Renal cortex interstitium (tissue), 11 donors: ENCODE data around the gene HEPHL1. TPM values are rescaled to one million over a fixed set of nuclear protein-coding genes. Genes with fewer than 3 reads are reported as not detected.
"Not testable (repeated sequence)": the region's sequence is repeated elsewhere in the genome, so short reads cannot be mapped to it uniquely, and the experiment has no call there.

Experiments used
- DNase-seq, 11 donors: peaks; one replicate each; pipeline ENCODE4 v3.0.0-alpha.2; 2013; ENCODE audit warnings: low read depth in 9 of 11, low spot score in 4 of 11; ENCODE audit errors: extremely low read depth in 1 of 11
- polyA plus RNA-seq, 3 donors: library from polyadenylated mRNA; unstranded; fragments of 120-200 nt; gene quantifications; one replicate each; pipeline ENCODE4 v1.2.1, GENCODE V29; 2013; ENCODE audit not compliant: insufficient read length in 3 of 3

HEPHL1 gene
- polyA plus RNA-seq, 3 donors = 0.09 to 0.20 TPM; not detected in 1

DNA sequence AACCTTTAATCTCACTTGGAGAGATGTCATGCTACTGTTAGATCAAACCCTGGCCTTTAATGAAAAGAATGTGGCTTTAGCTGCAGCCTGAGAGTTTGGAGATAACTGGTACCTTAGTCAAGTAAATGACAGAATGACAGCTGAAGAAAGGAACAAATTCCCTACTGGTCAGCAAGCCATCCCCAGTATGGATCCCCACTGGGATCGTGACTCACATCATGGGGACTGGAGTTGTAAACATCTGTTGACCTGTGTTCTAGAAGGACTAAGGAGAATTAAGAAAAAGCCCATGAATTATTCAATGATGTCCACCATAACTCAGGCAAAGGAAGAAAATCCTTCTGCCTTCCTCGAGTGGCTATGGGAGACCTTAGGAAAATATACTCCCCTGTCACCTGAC, 99.4 kb downstream of the HEPHL1 start:
- DNase-seq = not testable (repeated sequence)

DNA sequence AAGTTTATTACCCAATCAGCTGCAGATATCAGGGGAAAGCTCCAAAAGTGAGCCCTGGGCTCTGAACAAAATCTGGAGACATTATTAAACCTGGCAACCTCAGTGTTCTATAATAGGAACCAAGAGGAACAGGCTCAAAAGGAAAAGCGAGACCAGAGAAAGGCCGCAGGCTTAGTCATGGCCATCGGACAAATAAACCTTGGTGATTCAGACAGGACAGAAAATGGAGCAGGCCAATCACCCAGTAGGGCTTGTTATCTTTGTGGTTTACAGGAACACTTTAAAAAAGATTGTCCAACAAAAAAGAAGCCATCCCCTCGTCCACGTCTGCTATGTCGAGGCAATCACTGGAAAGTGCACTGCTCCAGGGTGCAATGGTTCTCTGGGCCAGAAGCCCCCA, 99.8 kb downstream of the HEPHL1 start:
- no peak for DNase-seq

DNA sequence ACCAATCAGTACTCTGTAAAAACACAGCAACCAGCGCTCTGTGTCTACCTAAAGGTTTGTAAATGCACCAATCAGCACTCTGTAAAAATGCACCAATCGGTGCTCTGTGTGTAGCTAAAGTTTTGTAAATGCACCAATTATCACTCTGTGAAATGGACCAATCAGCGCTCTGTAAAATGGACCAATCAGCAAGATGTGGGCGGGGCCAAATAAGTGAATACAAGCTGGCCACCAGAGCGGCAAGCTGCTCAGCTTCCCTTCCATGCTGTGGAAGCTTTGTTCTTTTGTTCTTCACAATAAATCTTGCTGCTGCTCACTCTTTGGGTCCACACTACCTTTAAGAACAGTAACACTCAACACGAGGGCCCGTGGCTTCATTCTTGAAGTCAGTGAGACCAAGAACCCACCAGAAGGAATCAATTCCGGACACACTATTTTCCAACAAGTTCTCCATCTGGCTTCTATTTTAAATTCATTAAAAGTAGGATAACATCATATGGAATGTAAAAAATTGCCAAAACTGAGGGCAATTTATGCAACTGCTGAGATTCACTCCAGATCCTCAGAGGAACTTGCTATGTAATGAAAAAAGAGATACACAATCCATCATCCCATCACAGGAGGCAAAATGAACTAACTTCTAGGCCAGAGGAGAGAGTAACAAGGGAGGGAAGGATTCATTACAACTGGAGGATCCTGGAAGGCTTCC, 104.4 kb downstream of the HEPHL1 start:
- no peak for DNase-seq

DNA sequence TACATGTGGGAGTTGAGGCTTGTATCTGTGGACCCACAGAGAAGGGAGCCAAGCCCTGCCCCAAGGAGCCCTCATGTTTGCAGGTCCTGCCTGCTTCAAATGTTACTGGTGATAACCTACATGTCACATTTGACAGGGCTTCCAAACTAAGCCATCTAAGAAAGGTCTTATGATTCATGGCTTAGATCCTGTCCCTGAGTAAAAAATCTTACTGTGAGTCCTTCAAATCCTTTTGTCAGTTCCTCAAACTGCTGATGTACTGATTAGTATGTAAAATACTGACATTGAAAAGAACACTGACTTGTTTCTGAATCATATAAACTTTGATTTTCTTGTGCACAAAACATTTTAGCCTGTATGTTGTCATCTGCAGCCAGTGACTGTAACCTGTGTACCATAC, 106.5 kb downstream of the HEPHL1 start:
- DNase-seq = no peak

DNA sequence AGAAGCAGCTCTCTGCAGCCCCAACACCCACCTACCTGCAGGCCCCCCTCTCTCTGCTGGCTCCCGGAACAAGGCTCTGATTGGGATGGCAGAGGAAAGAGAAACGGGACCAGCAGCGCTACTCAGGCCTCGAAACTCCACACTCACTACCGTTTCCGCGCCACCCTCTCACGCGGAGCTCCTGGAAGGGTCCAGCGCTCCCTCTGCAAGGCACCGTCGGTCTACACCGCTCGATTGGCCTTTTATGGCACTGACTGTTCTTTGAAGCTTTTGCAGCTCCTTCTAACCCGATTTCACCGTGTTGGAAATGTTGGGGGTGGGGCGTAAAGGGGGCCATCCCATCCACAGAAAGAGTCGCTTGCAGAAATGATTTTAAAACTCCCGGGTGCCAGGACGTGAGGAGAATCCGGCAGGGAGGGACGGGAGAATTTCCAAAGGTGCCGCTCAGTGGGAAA, 107.2 kb downstream of the HEPHL1 start:
- peak in 1 of 11 donors; percentile 41 for DNase-seq

DNA sequence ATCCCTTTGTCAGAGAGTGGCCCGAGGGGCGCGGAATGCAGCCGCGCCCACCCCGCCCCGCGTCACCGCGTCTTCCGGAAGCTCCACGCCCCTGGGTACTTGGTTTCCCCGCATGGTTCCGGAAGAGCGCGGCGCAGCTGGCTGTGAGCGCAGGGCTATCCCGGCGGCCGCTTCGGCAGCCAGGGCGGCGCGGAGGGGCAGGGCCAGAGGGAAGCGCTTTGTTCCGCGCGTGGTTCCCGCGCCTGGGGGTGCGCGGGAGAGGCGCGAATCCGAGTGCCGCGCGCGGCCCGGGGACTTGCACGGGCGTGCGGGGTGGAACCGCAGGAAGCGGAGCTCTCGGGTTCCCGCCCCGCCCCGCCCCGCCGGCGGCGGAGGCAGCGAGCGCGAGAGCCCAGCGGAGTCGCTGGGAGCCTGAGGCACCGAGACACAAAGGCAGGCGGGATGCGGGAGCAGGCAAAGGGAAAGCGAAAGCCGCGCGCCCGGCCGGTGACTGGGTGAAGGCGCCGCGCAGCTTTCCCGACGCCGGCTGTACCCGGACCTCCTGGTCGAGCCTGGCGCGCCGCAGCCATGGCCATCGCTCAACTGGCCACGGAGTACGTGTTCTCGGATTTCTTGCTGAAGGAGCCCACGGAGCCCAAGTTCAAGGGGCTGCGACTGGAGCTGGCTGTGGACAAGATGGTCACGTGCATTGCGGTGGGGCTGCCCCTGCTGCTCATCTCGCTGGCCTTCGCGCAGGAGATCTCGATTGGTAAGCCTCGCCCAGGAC, 107.8 kb downstream of the HEPHL1 start, which contains the start of gene PANX1:
TSS of gene PANX1 (plus strand) at position 96 of the 766 bp plus-strand sequence. CDS start at position 568, 472 bp downstream.
- peak; percentile 64 to 86 (median 72) for DNase-seq

DNA sequence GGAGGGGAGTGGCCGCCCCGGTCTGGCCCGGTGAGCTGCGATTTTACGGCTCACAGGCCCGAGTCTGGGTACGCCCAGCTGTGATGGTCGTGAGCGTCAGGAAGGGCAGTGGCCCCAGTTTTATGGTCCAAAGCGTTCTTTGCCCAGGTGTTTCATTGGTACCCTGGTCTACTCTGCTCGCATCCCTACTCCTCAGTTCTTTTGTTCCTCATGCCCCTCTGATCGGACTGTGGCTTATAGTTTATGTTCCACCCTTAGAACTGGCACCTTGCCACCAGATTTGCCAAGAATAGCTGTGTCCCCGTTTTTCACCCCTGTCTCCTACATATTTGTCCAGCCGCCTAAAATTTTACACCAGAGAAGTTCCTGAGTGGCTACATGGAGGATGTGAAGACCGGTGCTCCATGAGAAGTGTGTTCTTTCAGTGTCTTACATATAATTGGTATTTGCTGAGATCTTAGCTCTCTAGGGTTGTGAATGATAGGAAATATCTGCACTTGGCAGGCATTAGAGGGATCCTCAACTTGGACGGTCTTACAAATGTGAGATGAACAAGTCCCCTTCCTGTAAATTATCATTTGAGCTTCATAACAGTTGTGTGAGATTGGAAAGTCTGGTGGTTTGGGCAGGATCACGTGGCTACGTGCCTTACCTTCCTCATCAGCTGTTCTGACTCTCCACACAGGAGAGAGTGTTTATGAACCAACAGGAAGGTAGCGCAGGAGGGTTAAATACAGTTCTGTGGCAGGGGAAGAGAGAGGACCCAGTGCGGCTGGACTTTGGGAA, 108.6 kb downstream of the HEPHL1 start:
- DNase-seq = peak in 5 of 11 donors; percentile 30 to 45 (median 40)

DNA sequence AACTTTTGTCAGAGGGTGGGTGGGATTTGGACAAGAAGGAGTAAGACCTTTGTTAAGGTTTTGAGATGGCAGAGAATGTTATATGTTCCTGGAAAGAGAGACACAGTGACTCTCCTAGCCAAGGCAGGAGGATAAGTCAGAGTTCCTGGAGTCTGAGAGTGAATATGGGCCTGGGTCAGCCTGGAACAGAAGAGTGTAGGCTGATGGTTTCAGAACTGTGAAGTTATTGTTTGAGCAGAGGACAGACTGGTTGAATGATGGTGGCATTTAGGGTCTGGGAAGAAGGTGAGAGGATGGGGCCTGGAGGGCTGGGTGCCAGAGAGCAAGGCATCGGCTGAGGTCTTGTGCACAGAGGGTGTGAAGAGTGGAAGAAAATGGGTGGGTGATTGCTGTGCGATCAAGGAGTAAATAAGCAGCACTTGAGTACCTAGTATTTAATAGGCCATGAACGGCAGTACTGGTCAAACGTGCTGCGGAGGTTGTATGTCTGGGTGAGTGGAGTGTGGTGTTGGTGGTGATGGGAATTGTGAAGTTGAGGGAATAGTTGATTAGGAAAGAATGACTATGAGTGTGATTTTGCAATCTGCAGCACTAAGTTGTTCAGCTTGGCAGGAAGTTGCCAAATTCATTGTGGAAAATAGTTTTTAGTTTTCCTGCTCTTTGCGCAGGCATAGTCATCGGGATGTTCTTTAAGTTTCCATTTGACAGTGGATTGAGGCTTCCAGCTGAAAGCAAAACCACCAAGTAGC, 109.3 kb downstream of the HEPHL1 start:
- no peak for DNase-seq

DNA sequence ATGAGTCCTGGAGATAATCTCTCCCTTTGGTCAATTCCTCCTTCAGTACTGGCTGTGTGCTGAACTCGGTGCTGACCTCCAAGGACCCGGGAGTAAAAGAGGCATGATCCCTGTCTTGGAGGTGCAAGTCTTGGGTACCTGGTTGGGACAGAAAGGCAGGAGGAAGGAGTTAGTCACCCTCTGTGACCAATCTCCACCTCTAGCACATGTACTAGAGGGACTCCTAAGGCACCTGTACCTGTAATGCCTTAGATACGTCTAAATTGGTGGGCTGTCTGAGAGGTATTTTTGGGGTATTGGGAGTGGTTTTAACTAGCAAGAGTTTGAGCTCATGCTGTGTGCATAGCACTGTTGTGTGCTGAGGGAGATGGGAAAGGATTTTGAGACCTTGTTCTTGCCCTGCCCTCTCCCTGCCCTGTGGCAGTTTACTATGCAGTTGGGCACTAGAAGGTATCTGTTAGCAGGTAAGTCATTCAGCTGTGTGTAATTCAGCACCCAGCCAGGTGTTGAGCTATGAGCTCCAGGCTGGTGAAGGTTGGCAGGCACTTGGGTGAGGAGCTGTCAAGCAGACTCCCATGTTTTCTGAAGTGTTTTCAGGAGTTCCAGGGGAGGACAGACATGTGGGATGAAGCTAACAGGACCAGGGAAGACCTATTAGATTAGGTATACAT, 110.0 kb downstream of the HEPHL1 start:
- DNase-seq = no peak

DNA sequence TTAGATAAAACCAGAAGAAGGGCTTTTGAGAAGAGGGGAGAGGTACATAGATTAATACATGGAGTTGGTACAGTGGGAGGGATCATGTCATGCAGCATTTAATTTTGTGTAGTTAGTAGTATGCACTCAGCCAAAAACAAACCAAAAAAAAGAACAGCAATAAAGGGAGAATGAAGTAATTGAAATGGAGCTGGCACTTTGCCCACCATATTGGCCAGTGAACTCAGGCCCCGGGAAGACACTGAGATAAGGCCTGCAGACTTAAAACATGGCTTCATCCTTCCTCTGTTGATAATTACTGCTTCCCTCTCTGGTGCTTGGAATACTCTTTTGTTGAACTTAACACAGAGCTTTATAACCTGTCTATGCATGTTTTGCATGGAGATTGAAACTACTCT, 110.6 kb downstream of the HEPHL1 start:
- DNase-seq = no peak

DNA sequence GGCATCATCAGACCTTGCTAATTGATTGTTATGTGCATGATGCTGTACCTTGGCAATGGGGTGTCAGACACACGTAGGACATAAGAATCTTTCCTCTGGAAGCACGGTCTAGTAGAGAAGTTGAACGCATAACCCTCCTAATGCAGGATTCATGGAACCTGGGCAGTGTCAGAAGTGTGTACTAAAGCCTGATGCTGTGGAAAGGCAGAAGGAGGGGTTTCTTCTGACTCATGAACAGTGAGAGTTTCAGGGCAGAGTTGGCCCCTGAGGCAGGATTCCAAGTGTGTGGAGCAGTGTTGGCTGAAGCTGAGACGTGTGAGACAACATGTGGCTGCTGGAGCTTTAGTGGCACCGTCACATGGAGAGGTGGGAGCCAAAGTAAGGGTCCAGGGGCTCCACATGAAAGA, 111.0 kb downstream of the HEPHL1 start:
- no peak for DNase-seq

DNA sequence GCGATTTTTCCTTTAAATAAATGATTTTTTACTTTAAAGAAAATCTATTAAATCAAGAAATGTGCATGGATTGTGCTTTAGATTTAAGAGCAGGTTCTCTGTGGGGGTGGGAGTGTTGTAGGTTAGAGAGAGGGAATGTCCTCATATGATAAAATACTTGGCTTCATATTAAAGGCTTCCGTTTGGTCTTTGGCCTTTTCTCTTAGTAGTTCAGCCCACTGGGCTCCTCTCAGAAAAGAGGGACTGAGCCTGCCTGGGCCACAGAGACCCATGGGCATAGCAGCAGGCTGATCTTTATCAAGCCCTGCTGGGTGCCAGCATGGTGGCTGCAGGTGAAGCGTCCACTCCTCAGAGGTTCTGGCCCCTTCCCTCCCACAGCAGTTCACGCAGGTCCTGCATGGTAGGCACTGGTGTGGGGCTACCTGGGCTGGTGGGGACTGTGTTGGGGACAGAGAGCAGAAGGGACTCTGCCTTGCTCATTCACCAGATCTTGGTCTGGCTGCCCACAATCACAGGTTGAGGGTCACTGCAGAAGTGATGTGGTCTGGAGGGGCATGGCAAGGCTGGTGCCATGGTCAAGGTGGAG, 111.8 kb downstream of the HEPHL1 start:
- DNase-seq = no peak

DNA sequence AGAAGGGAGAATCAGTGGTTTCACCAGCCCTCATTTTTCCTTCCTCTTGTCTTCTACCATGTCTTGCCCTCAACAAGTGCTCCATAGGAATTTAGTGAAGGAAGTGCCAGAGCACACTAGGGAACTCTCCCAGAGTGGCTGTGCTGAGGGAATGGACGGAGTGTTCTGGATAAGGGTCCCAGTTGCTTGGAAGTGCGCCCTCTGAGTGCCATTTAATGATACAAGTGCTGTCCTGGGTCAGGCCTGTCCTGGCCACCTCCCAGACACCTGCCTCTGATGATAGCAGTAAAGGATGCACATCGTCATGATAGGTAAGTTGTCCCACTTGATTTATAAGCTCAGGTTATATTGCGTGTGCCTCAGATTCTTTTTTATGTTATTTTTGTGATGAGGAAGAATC, 112.6 kb downstream of the HEPHL1 start:
- DNase-seq = no peak

DNA sequence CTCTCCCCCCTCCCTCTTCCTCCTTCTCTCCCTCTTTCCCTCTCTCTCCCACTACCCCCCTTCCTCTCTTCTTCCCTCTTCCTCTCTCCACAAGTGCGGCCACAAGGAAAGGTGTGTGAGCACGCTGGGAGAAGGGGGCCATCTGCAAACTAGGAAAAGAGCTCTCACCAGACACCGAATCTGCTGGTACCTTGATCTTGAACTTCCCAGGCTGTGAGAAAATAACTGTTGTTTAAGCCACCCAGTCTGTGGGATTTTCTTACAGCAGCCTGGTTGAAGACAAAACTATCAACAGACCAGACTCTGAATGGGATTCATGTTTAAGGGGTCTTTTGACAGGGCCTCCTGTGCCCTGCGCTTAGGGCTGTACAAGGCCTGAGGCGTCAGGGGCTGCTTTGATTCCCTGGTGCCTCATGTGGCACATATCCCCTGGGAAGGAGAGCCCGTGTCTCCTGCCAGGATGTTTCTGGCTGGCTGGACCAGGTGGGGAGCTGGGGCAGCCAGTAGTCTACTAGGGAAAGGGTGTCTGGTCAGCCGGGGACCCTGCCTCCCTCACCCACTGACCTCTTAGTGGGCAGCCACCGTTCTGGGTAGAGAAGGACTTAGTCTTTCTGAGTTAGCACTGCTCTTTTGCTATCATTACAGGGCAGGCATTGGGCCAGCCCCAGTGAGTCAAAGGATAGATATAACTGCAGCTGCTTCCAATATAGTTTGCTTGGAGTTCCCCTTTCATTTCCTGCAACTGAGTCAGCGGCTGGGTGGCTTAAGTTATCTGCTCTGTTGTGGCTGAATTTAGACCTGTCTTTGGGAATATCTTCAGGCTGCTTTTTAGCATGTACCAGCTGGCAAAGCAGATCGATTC, 113.7 kb downstream of the HEPHL1 start:
- no peak for DNase-seq

DNA sequence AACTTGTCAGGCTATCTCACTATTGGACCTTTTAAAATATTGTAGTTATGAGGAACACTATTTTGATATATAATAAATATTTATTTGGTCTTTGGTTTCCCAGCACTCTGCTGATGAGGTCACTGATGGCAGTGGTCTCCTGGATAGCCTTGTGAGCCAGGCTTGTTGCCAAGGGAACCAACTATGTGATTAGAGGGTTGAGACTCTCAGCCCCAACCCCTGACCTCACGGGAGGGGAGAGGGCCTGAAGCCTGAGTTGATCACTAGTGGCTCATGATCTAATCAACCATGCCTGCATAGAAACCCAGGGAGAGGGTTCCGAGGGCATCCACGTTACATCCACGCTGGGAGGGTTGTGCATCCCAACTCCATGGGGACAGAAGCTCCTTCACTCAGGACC, 118.3 kb downstream of the HEPHL1 start:
- DNase-seq = no peak

DNA sequence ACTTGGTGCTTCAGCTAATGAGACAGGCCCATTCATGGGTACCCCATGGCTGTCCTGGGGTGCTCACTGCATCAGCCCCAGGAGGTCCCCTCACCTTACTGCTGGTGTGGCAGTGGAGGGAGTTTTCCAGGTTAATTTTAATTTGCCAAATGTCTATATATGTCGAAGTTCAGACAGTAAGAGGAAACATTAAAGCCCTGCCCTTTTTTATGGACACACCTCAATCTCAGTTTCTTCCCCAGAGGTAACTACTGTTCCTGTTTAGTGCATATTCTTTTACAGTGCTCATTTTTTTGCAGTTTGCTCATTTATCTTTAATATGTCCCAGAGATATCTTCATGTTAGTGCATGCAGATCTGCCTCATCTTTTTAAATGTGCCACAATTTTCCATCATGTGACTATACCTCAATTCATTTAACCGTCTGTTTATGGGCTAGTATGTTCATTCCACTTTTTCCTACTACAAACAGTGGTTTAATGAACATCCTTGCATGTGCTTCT, 119.1 kb downstream of the HEPHL1 start:
- no peak for DNase-seq
